BE2C (cell line): ENCODE data around the gene MEGF10.

Experiments used
- DNase-seq: peaks from one replicate; pipeline ENCODE4 v3.0.0-alpha.2; 2020
- H3K27me3 ChIP-seq: fragments of 250-450 bp; sonication (Bioruptor Pico); 2 replicates; pipeline ENCODE4 v1.5.1; 2020; ENCODE audit warnings: mild to moderate bottlenecking
- H3K36me3 ChIP-seq: fragments of 250-450 bp; sonication (Bioruptor Pico); 2 replicates; pipeline ENCODE4 v1.5.1; 2020; ENCODE audit warnings: mild to moderate bottlenecking
- H3K4me1 ChIP-seq: fragments of 250-450 bp; sonication (Bioruptor Pico); 2 replicates; pipeline ENCODE4 v1.5.1; 2020
- H3K4me3 ChIP-seq: 2 replicates; pipeline ENCODE4 v1.5.1; 2011; ENCODE audit warnings: low read depth, low read length
- H3K9me3 ChIP-seq: fragments of 250-450 bp; sonication (Bioruptor Pico); 2 replicates; pipeline ENCODE4 v1.5.1; 2020
- TF ChIP-seq, protein P1 (sequence below): IDR thresholded peaks from 2 replicates; pipeline ENCODE4 v1.5.1; 2012; ENCODE audit warnings: mild to moderate bottlenecking, low read depth, low read length

The MEGF10 gene

GRCh38 chr5:127375124-127375523, 84.5 kb downstream of the MEGF10 start:
- no peak overlapping the region for H3K4me3 ChIP-seq
- TF ChIP-seq, protein P1, sequence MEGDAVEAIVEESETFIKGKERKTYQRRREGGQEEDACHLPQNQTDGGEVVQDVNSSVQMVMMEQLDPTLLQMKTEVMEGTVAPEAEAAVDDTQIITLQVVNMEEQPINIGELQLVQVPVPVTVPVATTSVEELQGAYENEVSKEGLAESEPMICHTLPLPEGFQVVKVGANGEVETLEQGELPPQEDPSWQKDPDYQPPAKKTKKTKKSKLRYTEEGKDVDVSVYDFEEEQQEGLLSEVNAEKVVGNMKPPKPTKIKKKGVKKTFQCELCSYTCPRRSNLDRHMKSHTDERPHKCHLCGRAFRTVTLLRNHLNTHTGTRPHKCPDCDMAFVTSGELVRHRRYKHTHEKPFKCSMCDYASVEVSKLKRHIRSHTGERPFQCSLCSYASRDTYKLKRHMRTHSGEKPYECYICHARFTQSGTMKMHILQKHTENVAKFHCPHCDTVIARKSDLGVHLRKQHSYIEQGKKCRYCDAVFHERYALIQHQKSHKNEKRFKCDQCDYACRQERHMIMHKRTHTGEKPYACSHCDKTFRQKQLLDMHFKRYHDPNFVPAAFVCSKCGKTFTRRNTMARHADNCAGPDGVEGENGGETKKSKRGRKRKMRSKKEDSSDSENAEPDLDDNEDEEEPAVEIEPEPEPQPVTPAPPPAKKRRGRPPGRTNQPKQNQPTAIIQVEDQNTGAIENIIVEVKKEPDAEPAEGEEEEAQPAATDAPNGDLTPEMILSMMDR: no peak

DNA sequence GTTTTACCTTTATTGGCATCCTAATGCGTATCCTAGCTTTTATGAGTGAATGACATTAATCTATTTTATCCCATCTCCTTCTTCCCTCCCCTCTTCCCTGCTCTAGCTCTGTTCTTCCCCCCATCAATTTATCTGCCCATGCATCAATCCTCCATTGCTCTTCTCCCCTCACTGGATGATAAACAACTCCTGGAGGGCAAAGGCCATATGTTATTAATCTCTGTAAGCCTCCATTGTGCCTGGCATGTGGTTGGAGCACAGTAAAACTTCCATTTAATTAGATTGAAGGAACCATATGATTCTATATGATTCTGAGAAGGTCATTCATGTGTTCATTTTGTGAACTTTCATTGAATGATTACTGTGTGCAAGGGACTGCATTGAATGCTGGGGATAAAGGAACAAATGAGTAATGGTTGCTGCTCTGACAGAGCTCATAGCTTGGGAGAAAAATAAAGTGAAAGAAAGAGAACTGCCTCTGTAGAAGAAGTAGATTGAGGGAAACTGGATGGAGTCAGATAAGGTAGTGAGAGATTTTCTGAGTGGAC, 85.0 kb downstream of the MEGF10 start:
- H3K4me3 ChIP-seq: no peak overlapping the region
- peaks cover 4% of the 10 kb centered on the region; the same call in 1 of the 2 replicates for H3K27me3 ChIP-seq
- no peaks in the 10 kb centered on the region for H3K9me3 ChIP-seq
- TF ChIP-seq, protein P1: no peak
- no peak for DNase-seq
- H3K36me3 ChIP-seq: no peaks in the 10 kb centered on the region
- no peaks in the 10 kb centered on the region for H3K4me1 ChIP-seq

More at GRCh38 chr5:127375124-127375523, 84.5 kb downstream of the MEGF10 start:
- Histone ChIP-seq H3K4me1 (no peaks in the 10 kb centered on the region), H3K27me3 (peaks cover 4% of the 10 kb centered on the region; the same call in 1 of the 2 replicates), H3K36me3 (no peaks in the 10 kb centered on the region), H3K9me3 (no peaks in the 10 kb centered on the region)
- DNase-seq: no peak

DNA sequence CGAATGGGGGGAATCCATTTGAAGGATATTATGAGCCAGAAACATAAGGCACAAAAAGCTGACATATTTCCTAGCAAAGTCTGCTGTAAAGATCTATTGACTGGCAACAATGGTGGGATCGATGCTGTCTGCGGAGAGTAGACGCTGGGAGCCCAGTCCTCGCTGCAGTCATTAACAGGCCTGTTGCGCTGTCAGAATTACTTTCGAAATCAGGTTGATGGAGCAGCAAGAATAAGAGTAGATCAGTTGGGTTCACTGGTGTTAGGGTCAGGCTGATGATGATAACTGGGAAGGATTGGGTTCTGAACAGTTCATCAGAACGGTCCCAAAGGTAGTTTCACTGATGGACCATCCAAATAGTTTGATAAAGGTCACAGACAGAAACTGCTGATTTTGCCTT, 87.1 kb downstream of the MEGF10 start:
- Histone ChIP-seq H3K27me3 (peaks cover 4% of the 10 kb centered on the region; the same call in 1 of the 2 replicates), H3K4me3 (no peak overlapping the region), H3K9me3 (no peaks in the 10 kb centered on the region), H3K36me3 (no peaks in the 10 kb centered on the region), H3K4me1 (no peaks in the 10 kb centered on the region)
- TF ChIP-seq, protein P1: no peak
- DNase-seq: no peak

DNA sequence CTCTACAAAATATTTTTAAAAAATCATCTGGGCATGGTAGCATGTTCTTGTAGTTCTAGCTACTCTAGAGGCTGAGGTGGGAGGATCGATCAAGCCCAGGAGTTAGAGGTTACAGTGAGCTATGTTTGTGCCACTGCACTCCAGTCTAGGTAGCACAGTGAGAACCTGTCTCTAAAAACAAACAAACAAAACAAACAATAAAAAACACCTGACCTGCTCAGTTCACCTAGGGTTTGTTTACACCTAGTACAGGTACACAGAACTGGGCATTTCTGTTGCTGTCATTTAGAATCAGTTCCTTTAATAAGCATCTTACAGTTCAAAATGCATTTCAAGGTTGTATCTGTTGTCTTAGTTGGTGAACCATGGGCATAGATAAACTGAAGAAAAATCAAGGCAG, 95.3 kb downstream of the MEGF10 start:
- TF ChIP-seq, protein P1: no peak
- no peak for DNase-seq
- no peaks in the 10 kb centered on the region for H3K36me3 ChIP-seq
- H3K4me1 ChIP-seq: no peaks in the 10 kb centered on the region
- no peaks in the 10 kb centered on the region; the same call in none of the 2 replicates for H3K27me3 ChIP-seq
- no peak overlapping the region for H3K4me3 ChIP-seq
- no peaks in the 10 kb centered on the region for H3K9me3 ChIP-seq

GRCh38 chr5:127386557-127386956, 96.0 kb downstream of the MEGF10 start:
- no peak for DNase-seq
- H3K4me1 ChIP-seq: no peaks in the 10 kb centered on the region

GRCh38 chr5:127389601-127390000, 99.0 kb downstream of the MEGF10 start:
- Histone ChIP-seq H3K4me3 (no peak overlapping the region), H3K9me3 (no peaks in the 10 kb centered on the region; the same call in 1 of the 2 replicates), H3K27me3 (peaks cover 7% of the 10 kb centered on the region), H3K36me3 (no peaks in the 10 kb centered on the region), H3K4me1 (no peaks in the 10 kb centered on the region)
- TF ChIP-seq, protein P1: no peak
- DNase-seq: no peak

More at GRCh38 chr5:127386557-127386956, 96.0 kb downstream of the MEGF10 start:
- Histone ChIP-seq H3K4me3 (no peak overlapping the region), H3K9me3 (no peaks in the 10 kb centered on the region), H3K27me3 (no peaks in the 10 kb centered on the region; the same call in none of the 2 replicates), H3K36me3 (no peaks in the 10 kb centered on the region)
- TF ChIP-seq, protein P1: no peak
